Measurements from ENCODE around the gene DNAJC25. TPM values are rescaled to one million over a fixed set of nuclear protein-coding genes. Genes with fewer than 3 reads are reported as not detected.

DNAJC25 gene
- total and polyA plus RNA-seq, 2 of the 13 experiments (the other 11 are each of a cell fraction or from before 2014, with no cell fraction given): 5.7 to 10.2 TPM

DNA sequence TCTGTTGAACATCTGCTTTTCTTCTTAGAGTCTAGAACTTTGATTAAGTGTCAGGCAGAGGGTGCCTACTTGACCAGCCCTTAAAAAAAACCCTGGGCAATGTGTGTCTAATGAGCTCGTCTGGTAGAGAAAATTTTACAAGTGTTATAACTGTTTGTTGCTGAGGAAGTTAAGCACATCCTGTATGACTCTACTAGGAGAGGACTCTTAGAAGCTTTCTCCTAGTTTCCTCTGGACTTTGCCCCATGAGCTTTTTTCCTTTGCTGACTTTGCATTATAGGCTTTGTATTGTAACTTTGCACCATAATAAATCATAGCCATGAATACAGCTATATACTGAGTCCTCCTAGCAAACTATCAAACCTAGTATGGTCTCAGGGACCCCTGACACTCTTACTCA is 69.6 kb downstream of the DNAJC25 start:
- H2AFZ ChIP-seq (ENCODE audit: low read length): no peak overlapping the region
- POLR2A ChIA-PET: no interaction called here
- CTCF ChIA-PET (ENCODE audit: low intra/inter-chr PET ratio, low total read pairs): no interaction called here
- no peak for TF ChIP-seq SMYD3 (CRISPR knock-in tag; IDR thresholded peaks at IDR 0.05)
- TF ChIP-seq HNF4A (CRISPR knock-in tag; IDR thresholded peaks at IDR 0.05): 0 out of 2 replicates have a peak, but pooled peaks have one; percentile 16
- TF ChIP-seq, protein P1, sequence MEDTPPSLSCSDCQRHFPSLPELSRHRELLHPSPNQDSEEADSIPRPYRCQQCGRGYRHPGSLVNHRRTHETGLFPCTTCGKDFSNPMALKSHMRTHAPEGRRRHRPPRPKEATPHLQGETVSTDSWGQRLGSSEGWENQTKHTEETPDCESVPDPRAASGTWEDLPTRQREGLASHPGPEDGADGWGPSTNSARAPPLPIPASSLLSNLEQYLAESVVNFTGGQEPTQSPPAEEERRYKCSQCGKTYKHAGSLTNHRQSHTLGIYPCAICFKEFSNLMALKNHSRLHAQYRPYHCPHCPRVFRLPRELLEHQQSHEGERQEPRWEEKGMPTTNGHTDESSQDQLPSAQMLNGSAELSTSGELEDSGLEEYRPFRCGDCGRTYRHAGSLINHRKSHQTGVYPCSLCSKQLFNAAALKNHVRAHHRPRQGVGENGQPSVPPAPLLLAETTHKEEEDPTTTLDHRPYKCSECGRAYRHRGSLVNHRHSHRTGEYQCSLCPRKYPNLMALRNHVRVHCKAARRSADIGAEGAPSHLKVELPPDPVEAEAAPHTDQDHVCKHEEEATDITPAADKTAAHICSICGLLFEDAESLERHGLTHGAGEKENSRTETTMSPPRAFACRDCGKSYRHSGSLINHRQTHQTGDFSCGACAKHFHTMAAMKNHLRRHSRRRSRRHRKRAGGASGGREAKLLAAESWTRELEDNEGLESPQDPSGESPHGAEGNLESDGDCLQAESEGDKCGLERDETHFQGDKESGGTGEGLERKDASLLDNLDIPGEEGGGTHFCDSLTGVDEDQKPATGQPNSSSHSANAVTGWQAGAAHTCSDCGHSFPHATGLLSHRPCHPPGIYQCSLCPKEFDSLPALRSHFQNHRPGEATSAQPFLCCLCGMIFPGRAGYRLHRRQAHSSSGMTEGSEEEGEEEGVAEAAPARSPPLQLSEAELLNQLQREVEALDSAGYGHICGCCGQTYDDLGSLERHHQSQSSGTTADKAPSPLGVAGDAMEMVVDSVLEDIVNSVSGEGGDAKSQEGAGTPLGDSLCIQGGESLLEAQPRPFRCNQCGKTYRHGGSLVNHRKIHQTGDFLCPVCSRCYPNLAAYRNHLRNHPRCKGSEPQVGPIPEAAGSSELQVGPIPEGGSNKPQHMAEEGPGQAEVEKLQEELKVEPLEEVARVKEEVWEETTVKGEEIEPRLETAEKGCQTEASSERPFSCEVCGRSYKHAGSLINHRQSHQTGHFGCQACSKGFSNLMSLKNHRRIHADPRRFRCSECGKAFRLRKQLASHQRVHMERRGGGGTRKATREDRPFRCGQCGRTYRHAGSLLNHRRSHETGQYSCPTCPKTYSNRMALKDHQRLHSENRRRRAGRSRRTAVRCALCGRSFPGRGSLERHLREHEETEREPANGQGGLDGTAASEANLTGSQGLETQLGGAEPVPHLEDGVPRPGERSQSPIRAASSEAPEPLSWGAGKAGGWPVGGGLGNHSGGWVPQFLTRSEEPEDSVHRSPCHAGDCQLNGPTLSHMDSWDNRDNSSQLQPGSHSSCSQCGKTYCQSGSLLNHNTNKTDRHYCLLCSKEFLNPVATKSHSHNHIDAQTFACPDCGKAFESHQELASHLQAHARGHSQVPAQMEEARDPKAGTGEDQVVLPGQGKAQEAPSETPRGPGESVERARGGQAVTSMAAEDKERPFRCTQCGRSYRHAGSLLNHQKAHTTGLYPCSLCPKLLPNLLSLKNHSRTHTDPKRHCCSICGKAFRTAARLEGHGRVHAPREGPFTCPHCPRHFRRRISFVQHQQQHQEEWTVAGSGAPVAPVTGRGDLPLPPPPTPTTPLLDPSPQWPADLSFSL (CRISPR knock-in tag; IDR thresholded peaks at IDR 0.05): no peak
- no peak for TF ChIP-seq KDM5B (CRISPR knock-in tag; IDR thresholded peaks at IDR 0.05; ENCODE audit: borderline replicate concordance)
- no peak for TF ChIP-seq ZNF782 (CRISPR knock-in tag; IDR thresholded peaks at IDR 0.05; ENCODE audit: borderline replicate concordance)
- no peak for TF ChIP-seq GPN1 (CRISPR knock-in tag; IDR thresholded peaks at IDR 0.05; ENCODE audit: borderline replicate concordance)
- TF ChIP-seq FLYWCH1 (CRISPR knock-in tag; IDR thresholded peaks at IDR 0.05): no peak
- TF ChIP-seq, protein P2, sequence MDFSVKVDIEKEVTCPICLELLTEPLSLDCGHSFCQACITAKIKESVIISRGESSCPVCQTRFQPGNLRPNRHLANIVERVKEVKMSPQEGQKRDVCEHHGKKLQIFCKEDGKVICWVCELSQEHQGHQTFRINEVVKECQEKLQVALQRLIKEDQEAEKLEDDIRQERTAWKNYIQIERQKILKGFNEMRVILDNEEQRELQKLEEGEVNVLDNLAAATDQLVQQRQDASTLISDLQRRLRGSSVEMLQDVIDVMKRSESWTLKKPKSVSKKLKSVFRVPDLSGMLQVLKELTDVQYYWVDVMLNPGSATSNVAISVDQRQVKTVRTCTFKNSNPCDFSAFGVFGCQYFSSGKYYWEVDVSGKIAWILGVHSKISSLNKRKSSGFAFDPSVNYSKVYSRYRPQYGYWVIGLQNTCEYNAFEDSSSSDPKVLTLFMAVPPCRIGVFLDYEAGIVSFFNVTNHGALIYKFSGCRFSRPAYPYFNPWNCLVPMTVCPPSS (IDR thresholded peaks at IDR 0.05): no peak
- no peak for TF ChIP-seq STAG1 (CRISPR knock-in tag; IDR thresholded peaks at IDR 0.05)
- TF ChIP-seq, protein P3, sequence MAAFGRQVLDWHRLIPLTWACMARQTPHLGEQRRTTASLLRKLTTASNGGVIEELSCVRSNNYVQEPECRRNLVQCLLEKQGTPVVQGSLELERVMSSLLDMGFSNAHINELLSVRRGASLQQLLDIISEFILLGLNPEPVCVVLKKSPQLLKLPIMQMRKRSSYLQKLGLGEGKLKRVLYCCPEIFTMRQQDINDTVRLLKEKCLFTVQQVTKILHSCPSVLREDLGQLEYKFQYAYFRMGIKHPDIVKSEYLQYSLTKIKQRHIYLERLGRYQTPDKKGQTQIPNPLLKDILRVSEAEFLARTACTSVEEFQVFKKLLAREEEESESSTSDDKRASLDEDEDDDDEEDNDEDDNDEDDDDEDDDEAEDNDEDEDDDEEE (CRISPR knock-in tag; IDR thresholded peaks at IDR 0.05): no peak
- TF ChIP-seq MLLT10 (CRISPR knock-in tag; IDR thresholded peaks at IDR 0.05): no peak
- peak; percentile 91 for TF ChIP-seq MAFF (IDR thresholded peaks at IDR 0.05; ENCODE audit: low read depth, low read length)
- TF ChIP-seq HNRNPLL (IDR thresholded peaks at IDR 0.05; ENCODE audit: low read depth, low read length, poor library complexity, severe bottlenecking): no peak
- TF ChIP-seq MAFK (conservative IDR thresholded peaks at IDR 0.05 in 1 of 2, IDR thresholded peaks at IDR 0.05 in 1 of 2; ENCODE audit: low read length in 2 of 2): peak; percentile 88 to 93
- TF ChIP-seq PCBP2 (optimal IDR thresholded peaks at IDR 0.05; ENCODE audit: low read depth, low read length, poor library complexity, severe bottlenecking): no peak
- TF ChIP-seq ZNF724P (CRISPR knock-in tag; IDR thresholded peaks at IDR 0.05; ENCODE audit: borderline replicate concordance): no peak

More for the DNA sequence above, 69.6 kb downstream of the DNAJC25 start:
- no peak overlapping the region for H3K4me2 ChIP-seq (ENCODE audit: low read depth, low read length)
- no peaks in the 10 kb centered on the region for H3K9me3 ChIP-seq (ENCODE audit: low read length)
- ATAC-seq (no peak), DNase-seq (ENCODE audit: low spot score) (no peak), FAIRE-seq (no peak)
- no peak overlapping the region for H3K4me3 ChIP-seq (replicated peaks in 1 of 3; ENCODE audit: insufficient read depth in 1 of 3, low read depth in 2 of 3, low read length in 3 of 3)
- H3K27me3 ChIP-seq (ENCODE audit: control insufficient read depth in 1 of 2, insufficient read depth in 2 of 2, low read length in 2 of 2): no peaks in the 10 kb centered on the region
- peaks cover 9% of the 10 kb centered on the region for H3K4me1 ChIP-seq (ENCODE audit: insufficient read depth, low read length)
- H3K36me3 ChIP-seq (replicated peaks in 1 of 2; ENCODE audit: control insufficient read depth in 1 of 2, insufficient read depth in 2 of 2, low read length in 2 of 2): no peaks in the 10 kb centered on the region
- H3K27ac ChIP-seq (ENCODE audit: extremely low read length, insufficient read depth, low read length): no peak overlapping the region
- in situ Hi-C loops (cut with HindIII; ENCODE audit: extremely low pct_ligation_motif_present, low pct_unique_long_range_greater_than_20kb) (no loop called here), intact Hi-C loops (cut with micrococcal nuclease; ENCODE audit: unreplicated experiment) (no loop called here)
- no peaks in the 10 kb centered on the region for H4K20me1 ChIP-seq (ENCODE audit: insufficient read depth, low read length)
- no peaks in the 10 kb centered on the region for H3K79me2 ChIP-seq (ENCODE audit: insufficient read depth, low read length)
- 32% methylated on average over 1 of the region's 1 CpG for WGBS (ENCODE audit: low lambda C conversion rate)
- H3K9ac ChIP-seq (ENCODE audit: insufficient read depth, low read depth, low read length): no peak overlapping the region
- BruUV-seq (replicated peaks): no TSS peak

All from HepG2 (cell line).